Astrocyte (in vitro differentiated cells and primary cell): Measurements from ENCODE around the gene PITX1. TPM values are rescaled to one million over a fixed set of nuclear protein-coding genes. Genes with fewer than 3 reads are reported as not detected.
"Not testable (repeated sequence)": the region's sequence is repeated elsewhere in the genome, so short reads cannot be mapped to it uniquely, and the experiment has no call there.

Experiments
- DNase-seq: peaks from one replicate; pipeline ENCODE4 v3.0.0-alpha.2; 2010; ENCODE audit warnings: low read depth
- FAIRE-seq: peaks from 2 replicates; lab custom pipeline; 2011; peaks lifted over from hg19 to GRCh38; lab: Jason Lieb, UNC
- H2AFZ ChIP-seq: 2 replicates; pipeline ENCODE4 v1.6.0; 2012; ENCODE audit warnings: low read depth, low read length, inconsistent platforms
- H3K27ac ChIP-seq: 2 replicates; pipeline ENCODE4 v1.5.1; 2011; ENCODE audit warnings: low read depth, low read length, inconsistent platforms
- H3K27me3 ChIP-seq: 2 replicates; pipeline ENCODE4 v1.6.0; 2011; ENCODE audit warnings: low read length, inconsistent platforms; ENCODE audit not compliant: insufficient read depth
- H3K36me3 ChIP-seq: 2 replicates; pipeline ENCODE4 v1.5.1; 2011; ENCODE audit warnings: low read length, inconsistent platforms; ENCODE audit not compliant: insufficient read depth
- H3K4me1 ChIP-seq: 2 replicates; pipeline ENCODE4 v1.5.1; 2011; ENCODE audit warnings: low read length, inconsistent platforms; ENCODE audit not compliant: insufficient read depth
- H3K4me2 ChIP-seq: 2 replicates; pipeline ENCODE4 v1.6.0; 2012; ENCODE audit warnings: low read length, inconsistent platforms
- H3K4me3 ChIP-seq: 2 replicates; pipeline ENCODE4 v1.5.1; 2011; ENCODE audit warnings: low read depth, mild to moderate bottlenecking, low read length, inconsistent platforms; ENCODE audit not compliant: insufficient read depth
- H3K79me2 ChIP-seq: 2 replicates; pipeline ENCODE4 v1.6.0; 2012; ENCODE audit warnings: mild to moderate bottlenecking, low read length, inconsistent platforms; ENCODE audit not compliant: insufficient read depth
- H3K9ac ChIP-seq: 2 replicates; pipeline ENCODE4 v1.6.0; 2012; ENCODE audit warnings: mild to moderate bottlenecking, low read length, inconsistent platforms
- H3K9me3 ChIP-seq: 2 replicates; pipeline ENCODE4 v1.5.1; 2012; ENCODE audit warnings: low read depth, mild to moderate bottlenecking, low read length, inconsistent platforms; ENCODE audit not compliant: insufficient read depth
- H4K20me1 ChIP-seq: 2 replicates; pipeline ENCODE4 v1.6.0; 2012; ENCODE audit warnings: low read length, inconsistent platforms; ENCODE audit not compliant: insufficient read depth
- H3K27ac Mint-ChIP-seq: one replicate; pipeline ENCODE4 v1.8.0; 2021; ENCODE audit warnings: mild to moderate bottlenecking, mixed read lengths; ENCODE audit not compliant: unreplicated experiment
- H3K27me3 Mint-ChIP-seq: one replicate; pipeline ENCODE4 v1.8.0; 2021; ENCODE audit warnings: low read depth, mixed read lengths; ENCODE audit not compliant: unreplicated experiment
- H3K36me3 Mint-ChIP-seq: one replicate; pipeline ENCODE4 v1.8.0; 2021; ENCODE audit warnings: low read depth, mixed read lengths; ENCODE audit not compliant: unreplicated experiment
- H3K4me1 Mint-ChIP-seq: one replicate; pipeline ENCODE4 v1.8.0; 2021; ENCODE audit warnings: low read depth, mixed read lengths; ENCODE audit not compliant: unreplicated experiment
- H3K4me3 Mint-ChIP-seq: one replicate; pipeline ENCODE4 v1.8.0; 2021; ENCODE audit warnings: mild to moderate bottlenecking, moderate library complexity, mixed read lengths; ENCODE audit not compliant: unreplicated experiment
- H3K9me3 Mint-ChIP-seq: one replicate; pipeline ENCODE4 v1.8.0; 2021; ENCODE audit warnings: mild to moderate bottlenecking, mixed read lengths; ENCODE audit not compliant: unreplicated experiment
- EZH2 ChIP-seq: IDR thresholded peaks from 2 replicates; pipeline ENCODE4 v1.6.1; 2012; ENCODE audit warnings: mild to moderate bottlenecking, low read length, inconsistent platforms; ENCODE audit not compliant: insufficient read depth
- total RNA-seq: library from RNA; stranded (reverse); gene quantifications from 2 replicates; pipeline ENCODE4 v1.2.1, GENCODE V29; 2021
- TF ChIP-seq, protein P1 (sequence below): IDR thresholded peaks from 2 replicates; pipeline ENCODE4 v1.5.1; 2011; ENCODE audit warnings: low read depth, mild to moderate bottlenecking, inconsistent platforms, low read length, moderate library complexity; ENCODE audit not compliant: insufficient read depth

Gene PITX1
- total RNA-seq, 1 donor from 2014 or later: 0.52 TPM

- no peak overlapping the region for H2AFZ ChIP-seq
- TF ChIP-seq EZH2: no peak
- DNase-seq (no peak), FAIRE-seq (no peak)
- no peaks in the 10 kb centered on the region for H3K4me1 ChIP-seq
- H4K20me1 ChIP-seq: no peaks in the 10 kb centered on the region
- Mint-ChIP-seq H3K27me3 (peaks cover 45% of the 10 kb centered on the region), H3K4me3 (no peak overlapping the region), H3K4me1 (peaks cover 8% of the 10 kb centered on the region), H3K36me3 (peaks cover 4% of the 10 kb centered on the region), H3K9me3 (peaks cover 7% of the 10 kb centered on the region), H3K27ac (no peak overlapping the region)
- H3K27ac ChIP-seq: no peak overlapping the region
- no peaks in the 10 kb centered on the region for H3K36me3 ChIP-seq
- no peak overlapping the region for H3K4me2 ChIP-seq
- H3K4me3 ChIP-seq: no peak overlapping the region
- H3K79me2 ChIP-seq: no peaks in the 10 kb centered on the region
- H3K9ac ChIP-seq: no peak overlapping the region
- H3K9me3 ChIP-seq: no peaks in the 10 kb centered on the region
- peaks cover 5% of the 10 kb centered on the region for H3K27me3 ChIP-seq
Measured at GRCh38 chr5:134993161-134993560, 40.9 kb downstream of the PITX1 start.

DNA sequence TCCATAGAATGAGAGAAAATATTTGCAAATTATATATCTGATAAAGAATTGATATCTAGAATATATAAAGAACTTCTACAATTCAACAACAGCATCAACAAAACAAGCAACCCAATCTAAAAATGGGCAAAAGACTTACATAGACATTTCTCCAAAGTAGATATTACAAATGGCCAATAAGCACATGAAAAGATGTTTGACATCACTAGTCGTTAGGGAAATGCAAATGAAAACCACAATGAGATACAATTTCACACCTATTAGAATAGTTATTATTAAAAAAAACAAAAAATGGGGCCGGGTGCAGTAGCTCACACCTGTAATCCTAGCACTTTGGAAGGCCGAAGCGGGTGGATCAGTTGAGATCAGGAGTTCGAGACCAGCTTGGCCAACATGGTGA, 41.9 kb downstream of the PITX1 start:
- H3K4me2 ChIP-seq: no peak overlapping the region
- no peak for TF ChIP-seq EZH2
- TF ChIP-seq, protein P1, sequence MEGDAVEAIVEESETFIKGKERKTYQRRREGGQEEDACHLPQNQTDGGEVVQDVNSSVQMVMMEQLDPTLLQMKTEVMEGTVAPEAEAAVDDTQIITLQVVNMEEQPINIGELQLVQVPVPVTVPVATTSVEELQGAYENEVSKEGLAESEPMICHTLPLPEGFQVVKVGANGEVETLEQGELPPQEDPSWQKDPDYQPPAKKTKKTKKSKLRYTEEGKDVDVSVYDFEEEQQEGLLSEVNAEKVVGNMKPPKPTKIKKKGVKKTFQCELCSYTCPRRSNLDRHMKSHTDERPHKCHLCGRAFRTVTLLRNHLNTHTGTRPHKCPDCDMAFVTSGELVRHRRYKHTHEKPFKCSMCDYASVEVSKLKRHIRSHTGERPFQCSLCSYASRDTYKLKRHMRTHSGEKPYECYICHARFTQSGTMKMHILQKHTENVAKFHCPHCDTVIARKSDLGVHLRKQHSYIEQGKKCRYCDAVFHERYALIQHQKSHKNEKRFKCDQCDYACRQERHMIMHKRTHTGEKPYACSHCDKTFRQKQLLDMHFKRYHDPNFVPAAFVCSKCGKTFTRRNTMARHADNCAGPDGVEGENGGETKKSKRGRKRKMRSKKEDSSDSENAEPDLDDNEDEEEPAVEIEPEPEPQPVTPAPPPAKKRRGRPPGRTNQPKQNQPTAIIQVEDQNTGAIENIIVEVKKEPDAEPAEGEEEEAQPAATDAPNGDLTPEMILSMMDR: no peak
- no peak overlapping the region for H2AFZ ChIP-seq
- no peak for FAIRE-seq
- DNase-seq: no peak
- no peak overlapping the region for H3K9ac ChIP-seq
- Mint-ChIP-seq H3K4me1 (peaks cover 8% of the 10 kb centered on the region), H3K27me3 (peaks cover 40% of the 10 kb centered on the region), H3K36me3 (no peaks in the 10 kb centered on the region), H3K27ac (no peak overlapping the region), H3K9me3 (peaks cover 4% of the 10 kb centered on the region), H3K4me3 (no peak overlapping the region)
- H3K79me2 ChIP-seq: no peaks in the 10 kb centered on the region
- H3K27ac ChIP-seq: no peak overlapping the region
- peaks cover 11% of the 10 kb centered on the region for H3K27me3 ChIP-seq
- H3K4me1 ChIP-seq: no peaks in the 10 kb centered on the region
- no peak overlapping the region for H3K4me3 ChIP-seq
- H4K20me1 ChIP-seq: no peaks in the 10 kb centered on the region
- no peaks in the 10 kb centered on the region for H3K9me3 ChIP-seq
- H3K36me3 ChIP-seq: no peaks in the 10 kb centered on the region

DNA sequence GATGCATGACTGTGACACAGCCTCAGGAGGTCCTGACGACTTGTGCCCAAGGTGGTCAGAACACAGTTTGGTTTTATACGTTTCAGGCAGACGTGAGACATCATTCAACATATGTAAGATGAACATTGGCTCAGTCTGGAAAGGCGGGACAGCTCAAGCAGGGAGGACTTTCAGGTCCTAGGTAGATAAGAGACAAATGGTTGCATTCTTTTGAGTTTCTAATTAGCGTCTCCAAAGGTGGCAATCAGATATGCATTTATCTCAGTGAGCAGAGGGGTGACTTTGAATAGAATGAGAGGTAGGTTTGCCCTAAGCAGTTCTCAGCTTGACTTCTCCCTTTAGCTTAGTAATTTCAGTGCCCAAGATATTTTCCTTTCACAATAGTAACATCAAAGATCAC, 43.8 kb downstream of the PITX1 start:
- not testable (repeated sequence) for H2AFZ ChIP-seq, H3K4me3 ChIP-seq, H3K4me1 ChIP-seq, H3K9me3 Mint-ChIP-seq, H3K4me2 ChIP-seq, H3K27ac Mint-ChIP-seq, H3K9ac ChIP-seq, H3K4me3 Mint-ChIP-seq, H3K79me2 ChIP-seq, H3K36me3 ChIP-seq, FAIRE-seq, H3K36me3 Mint-ChIP-seq, H3K27ac ChIP-seq, H4K20me1 ChIP-seq, DNase-seq, H3K9me3 ChIP-seq, H3K4me1 Mint-ChIP-seq
- peaks cover 32% of the 10 kb centered on the region for H3K27me3 Mint-ChIP-seq
- H3K27me3 ChIP-seq: peaks cover 12% of the 10 kb centered on the region
